Lower leg skin (tissue), 3 donors: ENCODE measurements around the gene ASH1L.

Experiments
- POLR2A ChIP-seq, 2 donors: fragments of 450-650 bp; IDR thresholded peaks; one replicate each; pipeline ENCODE4 v1.6.1; 2016 to 2017; ENCODE audit warnings: antibody characterized with exemption in 2 of 2, mild to moderate bottlenecking in 1 of 2, moderate library complexity in 1 of 2
- TF ChIP-seq, protein P1 (sequence below), 3 donors: fragments of 450-650 bp; IDR thresholded peaks; one replicate each; pipeline ENCODE4 v1.5.1; 2016; ENCODE audit warnings: antibody characterized with exemption in 3 of 3, mild to moderate bottlenecking in 3 of 3, moderate library complexity in 2 of 3

DNA sequence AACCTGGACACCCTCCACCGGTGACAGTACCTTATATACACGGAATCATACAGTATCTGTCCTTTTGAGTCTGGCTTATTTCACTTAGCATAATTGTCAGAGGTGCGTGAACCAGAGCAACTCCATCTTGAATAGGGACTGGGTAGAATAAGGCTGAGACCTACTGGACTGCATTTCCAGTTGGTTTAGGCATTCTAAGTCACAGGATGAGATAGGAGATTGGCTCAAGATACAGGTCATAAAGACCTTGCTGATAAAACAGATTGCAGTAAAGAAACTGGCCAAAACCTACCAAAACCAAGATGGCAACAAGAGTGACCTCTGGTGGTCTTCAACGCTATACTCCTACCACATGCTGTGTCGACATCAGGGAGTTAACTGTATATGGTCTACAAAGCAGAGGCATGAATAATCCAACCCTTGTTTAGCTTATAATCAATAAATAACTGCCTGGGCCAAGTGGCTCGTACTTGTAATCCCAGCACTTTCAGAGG, 255.3 kb downstream of the ASH1L start:
- TF ChIP-seq, protein P1, sequence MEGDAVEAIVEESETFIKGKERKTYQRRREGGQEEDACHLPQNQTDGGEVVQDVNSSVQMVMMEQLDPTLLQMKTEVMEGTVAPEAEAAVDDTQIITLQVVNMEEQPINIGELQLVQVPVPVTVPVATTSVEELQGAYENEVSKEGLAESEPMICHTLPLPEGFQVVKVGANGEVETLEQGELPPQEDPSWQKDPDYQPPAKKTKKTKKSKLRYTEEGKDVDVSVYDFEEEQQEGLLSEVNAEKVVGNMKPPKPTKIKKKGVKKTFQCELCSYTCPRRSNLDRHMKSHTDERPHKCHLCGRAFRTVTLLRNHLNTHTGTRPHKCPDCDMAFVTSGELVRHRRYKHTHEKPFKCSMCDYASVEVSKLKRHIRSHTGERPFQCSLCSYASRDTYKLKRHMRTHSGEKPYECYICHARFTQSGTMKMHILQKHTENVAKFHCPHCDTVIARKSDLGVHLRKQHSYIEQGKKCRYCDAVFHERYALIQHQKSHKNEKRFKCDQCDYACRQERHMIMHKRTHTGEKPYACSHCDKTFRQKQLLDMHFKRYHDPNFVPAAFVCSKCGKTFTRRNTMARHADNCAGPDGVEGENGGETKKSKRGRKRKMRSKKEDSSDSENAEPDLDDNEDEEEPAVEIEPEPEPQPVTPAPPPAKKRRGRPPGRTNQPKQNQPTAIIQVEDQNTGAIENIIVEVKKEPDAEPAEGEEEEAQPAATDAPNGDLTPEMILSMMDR (IDR thresholded peaks at IDR 0.05), result no peak
- TF ChIP-seq POLR2A (IDR thresholded peaks at IDR 0.05), result no peak
